GM20431 (cell line): Measurements from ENCODE around the gene FUT4.
"Not testable (repeated sequence)": the region's sequence is repeated elsewhere in the genome, so short reads cannot be mapped to it uniquely, and the experiment has no call there.

ENCODE experiments used
- in situ Hi-C: fragments of 300-500 bp; cut with MseI, MboI; formaldehyde crosslinking; loops from one replicate; pipeline ENCODE4 v1.15.0; 2020; ENCODE audit warnings: low sequenced_read_pairs; ENCODE audit not compliant: unreplicated experiment

Gene FUT4

DNA sequence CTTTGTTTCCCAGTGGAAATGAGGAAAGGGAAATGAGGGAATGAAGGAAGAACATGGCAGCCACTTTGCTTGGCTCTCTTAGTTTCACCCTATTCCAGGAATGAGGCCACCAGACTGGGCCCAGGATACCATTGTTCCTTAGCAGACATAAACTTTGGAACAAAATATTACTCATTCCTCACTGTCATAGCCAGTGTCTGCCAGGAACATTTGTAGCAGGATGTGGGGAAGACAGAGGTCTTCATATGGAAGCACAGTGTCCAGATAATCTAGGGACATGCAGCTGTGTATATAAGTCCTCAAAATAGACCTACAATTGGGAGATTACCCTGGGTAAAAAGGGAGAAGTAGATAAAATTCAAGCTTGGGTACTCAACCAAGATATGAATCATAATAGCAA, 15.2 kb upstream of the FUT4 start:
- in situ Hi-C loops = loop anchor here (10.0 kb wide), 1 partner anchor 76 kb away; no protein-coding TSS in a partner anchor

DNA sequence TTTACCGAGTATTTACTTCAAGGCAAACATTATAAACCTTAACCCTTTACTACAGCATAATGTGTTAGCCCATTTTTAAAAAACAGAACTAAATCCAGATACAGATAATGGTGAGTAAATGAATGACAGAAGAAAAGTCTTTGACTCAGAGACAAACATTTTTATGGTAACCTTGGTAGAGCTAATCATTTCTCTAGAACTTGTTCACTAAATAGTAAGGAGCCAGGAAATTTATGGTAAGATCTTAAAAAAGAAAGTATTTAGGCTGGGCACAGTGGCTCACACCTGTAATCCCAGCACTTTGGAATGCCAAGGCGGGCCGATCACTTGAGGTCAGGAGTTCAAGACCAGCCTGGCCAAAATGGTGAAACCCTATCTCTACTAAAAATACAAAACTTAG, 11.5 kb upstream of the FUT4 start:
- in situ Hi-C loops = no loop called here

GRCh38 chr11:94533206-94533605, 10.5 kb upstream of the FUT4 start:
- in situ Hi-C loops = no loop called here

- in situ Hi-C loops = no loop called here
Observed at GRCh38 chr11:94533696-94534630, 9.8 kb upstream of the FUT4 start.

DNA sequence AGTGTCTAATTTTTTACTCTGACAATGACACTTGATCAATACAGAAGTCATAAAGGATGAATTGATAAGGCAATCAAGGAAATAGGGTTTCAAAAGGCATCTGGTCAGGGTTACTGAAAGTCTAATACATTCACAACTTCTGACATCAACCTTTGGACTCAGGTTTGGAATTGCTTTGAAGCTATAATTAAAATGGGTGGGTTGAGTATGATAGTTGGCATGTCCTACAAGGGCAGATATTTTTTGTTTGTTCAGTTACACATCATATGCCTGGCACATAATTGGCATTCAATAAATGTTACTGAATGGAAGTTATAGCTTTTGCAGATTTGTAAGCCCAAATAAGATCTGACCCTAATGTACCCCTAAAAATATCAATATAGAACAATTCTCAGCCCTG, 7.3 kb upstream of the FUT4 start:
- in situ Hi-C loops = no loop called here

- in situ Hi-C loops = no loop called here
Observed at GRCh38 chr11:94537031-94537600, 6.6 kb upstream of the FUT4 start.

DNA sequence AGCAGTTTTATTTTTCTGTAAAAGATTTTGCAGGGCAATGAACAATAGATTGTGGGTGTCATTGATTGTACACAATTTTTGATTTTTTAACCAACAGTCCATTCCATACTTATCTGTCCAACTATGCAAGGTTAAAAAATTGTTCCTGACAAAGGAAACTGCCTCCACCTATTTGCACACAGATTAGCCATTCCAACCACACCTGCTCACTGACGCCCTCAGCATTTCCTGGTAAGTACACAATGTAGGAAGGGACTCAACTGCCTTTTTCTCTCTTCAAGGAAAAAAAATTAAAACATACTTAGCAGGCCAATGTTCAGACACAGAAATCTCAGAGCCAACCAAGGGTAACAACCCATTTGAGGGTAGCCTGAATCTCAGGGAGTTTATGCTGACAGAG, 4.3 kb upstream of the FUT4 start:
- in situ Hi-C loops = no loop called here

GRCh38 chr11:94544646-94545263, 1.0 kb downstream of the FUT4 start:
- in situ Hi-C loops = no loop called here

GRCh38 chr11:94545264-94546161, 1.8 kb downstream of the FUT4 start:
- in situ Hi-C loops = no loop called here

GRCh38 chr11:94546162-94546470, 2.4 kb downstream of the FUT4 start:
- in situ Hi-C loops = no loop called here

DNA sequence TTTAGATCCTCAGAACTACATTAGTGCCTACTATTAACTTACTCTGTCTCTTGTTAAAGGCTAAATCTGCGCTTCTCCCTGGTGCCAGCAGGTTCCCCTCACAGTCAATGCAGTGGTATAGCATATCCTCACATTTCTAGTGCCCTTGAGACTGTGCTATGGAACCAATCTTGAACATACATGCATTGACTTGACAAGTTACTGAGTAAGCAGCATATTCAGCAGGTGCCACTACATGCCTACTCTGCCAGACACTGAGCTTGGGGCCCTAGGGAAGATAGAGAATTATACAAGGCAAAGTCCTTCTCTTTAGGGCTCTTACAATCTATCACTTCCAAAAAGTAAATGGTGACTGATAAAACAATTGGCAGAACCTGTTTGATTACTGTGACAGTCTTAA, 3.2 kb downstream of the FUT4 start:
- in situ Hi-C loops = no loop called here

GRCh38 chr11:94549146-94549545, 5.4 kb downstream of the FUT4 start:
- in situ Hi-C loops = no loop called here

GRCh38 chr11:94550513-94550912, 6.8 kb downstream of the FUT4 start:
- in situ Hi-C loops = no loop called here

DNA sequence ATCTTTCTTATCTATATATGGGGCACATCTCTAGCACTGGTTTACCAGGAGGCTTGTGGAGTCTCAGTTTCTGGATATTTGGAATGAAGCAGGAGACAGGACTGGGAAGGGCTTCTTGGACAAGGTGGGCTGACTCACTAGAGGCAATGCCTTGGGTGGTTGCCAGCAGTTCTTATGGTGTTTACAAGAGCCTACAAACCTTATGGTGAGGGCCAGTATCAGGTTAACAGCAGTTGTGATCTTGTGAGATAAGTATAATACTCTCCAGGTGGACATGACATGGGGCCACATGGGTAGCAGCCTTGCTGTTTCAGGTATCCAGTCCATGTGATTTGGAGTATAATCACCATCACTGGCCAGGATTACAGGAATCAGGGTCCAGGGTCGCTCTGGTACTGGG, 10.2 kb downstream of the FUT4 start:
- in situ Hi-C loops = no loop called here

GRCh38 chr11:94555752-94556329, 12.1 kb downstream of the FUT4 start:
- in situ Hi-C loops = not testable (repeated sequence)

GRCh38 chr11:94557421-94557820, 13.7 kb downstream of the FUT4 start:
- in situ Hi-C loops = no loop called here

DNA sequence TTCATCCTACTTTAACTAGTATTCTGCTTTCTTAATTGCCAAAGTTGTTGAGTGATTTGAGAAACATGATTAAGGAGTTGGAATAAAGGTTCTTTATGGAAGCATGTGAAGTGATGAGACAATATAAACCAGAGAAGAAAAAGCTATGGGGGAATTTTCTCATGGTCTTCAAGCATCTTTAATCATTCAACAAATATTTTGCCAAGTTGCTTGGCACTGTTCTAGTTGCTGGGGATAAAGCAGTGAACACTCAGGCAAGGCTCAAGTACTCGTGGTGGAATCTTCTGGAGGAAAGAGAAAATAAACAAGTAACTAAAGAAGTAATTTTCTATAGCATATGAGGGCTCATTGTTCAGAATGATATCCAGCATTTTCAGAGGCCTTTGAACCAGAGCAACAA, 14.3 kb downstream of the FUT4 start:
- in situ Hi-C loops = no loop called here

DNA sequence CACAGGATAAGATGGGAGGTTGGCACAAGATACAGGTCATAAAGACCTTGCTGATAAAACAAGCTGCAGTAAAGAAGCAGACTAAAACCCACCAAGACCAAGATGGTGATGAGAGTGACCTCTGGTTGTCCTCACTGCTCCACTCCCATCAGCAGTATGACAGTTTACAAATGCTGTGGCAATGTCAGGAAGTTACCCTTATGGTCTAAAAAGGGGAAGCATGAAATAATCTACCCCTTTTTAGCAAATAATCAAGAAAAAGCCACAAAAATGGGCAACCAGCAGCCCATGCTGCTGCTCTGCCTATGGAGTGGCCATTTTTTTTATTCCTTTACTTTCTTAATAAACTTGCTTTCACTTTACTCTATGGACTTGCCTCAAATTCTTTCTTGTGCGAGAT, 14.7 kb downstream of the FUT4 start:
- in situ Hi-C loops = no loop called here

- in situ Hi-C loops = no loop called here
Observed at GRCh38 chr11:94558932-94559331, 15.2 kb downstream of the FUT4 start.

DNA sequence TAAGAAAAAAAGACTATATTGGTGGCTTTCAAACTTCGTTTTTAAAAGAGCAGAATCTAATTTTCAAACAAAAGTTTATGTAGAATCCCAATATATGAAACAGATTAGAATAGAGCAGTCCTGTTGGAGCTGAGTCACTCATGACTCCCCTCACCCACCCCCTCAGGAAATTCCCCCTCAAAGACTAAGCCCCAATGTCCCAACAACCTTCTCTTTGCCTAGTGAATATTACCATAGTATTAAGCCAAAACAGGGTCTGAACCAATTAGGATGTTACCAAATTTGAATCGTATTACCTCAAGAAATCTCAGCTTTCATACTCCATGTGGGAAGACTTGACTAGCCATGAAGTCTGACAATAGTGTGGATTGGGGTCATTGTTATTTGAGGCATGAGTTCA, 15.6 kb downstream of the FUT4 start:
- in situ Hi-C loops = no loop called here
